Measurements from ENCODE around the gene CCZ1.
"Not testable (repeated sequence)": the region's sequence is repeated elsewhere in the genome, so short reads cannot be mapped to it uniquely, and the experiment has no call there.

CCZ1 gene

DNA sequence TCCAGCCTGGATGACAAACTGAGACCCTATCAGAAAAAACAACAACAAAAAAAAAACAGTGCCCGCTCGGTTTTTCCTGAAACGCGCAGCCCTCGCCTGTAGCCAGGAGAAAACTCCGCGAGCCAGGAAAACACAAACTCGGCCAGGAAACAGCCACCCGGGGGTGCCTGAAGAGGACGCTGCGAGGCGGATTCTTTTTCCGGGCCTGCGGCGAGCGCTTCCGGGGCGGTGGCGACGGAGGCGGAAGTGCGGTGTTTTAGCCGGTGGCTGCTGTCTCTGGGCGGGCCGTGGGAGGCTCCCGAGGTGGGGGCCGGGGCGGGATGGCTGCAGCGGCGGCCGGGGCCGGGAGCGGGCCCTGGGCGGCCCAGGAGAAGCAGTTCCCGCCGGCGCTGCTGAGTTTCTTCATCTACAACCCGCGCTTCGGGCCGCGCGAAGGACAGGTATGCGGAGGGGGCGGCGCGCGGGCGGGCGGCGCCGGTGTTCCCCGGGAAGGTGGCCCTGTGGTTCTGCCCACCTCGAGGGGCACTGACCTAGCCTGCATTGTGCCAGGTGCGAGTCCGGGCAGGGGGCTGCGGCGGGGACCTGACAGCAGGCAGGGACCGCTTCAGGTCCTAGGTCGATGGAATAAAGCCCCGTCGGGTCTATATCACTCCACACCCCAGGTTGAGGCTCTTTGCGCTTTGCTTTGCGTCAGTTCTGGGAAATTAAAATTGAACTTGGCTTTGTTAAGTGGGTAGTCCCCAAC, at the start of gene CCZ1:
CCZ1 (plus strand) TSS at position 254 of the 745 bp plus-strand sequence; CDS start at position 321, 67 bp downstream.
- DNase-seq, result not testable (repeated sequence)

DNA sequence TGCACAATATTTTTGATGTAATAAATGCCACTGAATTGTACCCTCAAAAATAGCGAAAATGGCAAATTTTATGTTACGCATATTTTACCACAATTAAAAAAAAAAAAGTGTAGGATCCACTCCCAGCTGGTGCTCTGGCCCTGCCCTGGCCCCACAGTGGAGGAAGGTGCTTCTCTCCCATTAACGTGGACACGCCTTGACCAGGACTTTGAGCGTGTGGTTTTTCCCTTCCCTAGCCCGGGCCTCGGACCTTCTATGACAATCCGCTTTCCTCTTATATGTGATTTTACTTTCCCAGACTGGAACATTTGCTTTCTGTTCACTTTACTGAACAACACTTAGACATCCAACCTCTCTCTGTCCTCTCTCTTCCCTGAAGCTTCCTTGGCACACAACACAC, 47.6 kb upstream of the CCZ1 start:
- DNase-seq, result no peak

DNA sequence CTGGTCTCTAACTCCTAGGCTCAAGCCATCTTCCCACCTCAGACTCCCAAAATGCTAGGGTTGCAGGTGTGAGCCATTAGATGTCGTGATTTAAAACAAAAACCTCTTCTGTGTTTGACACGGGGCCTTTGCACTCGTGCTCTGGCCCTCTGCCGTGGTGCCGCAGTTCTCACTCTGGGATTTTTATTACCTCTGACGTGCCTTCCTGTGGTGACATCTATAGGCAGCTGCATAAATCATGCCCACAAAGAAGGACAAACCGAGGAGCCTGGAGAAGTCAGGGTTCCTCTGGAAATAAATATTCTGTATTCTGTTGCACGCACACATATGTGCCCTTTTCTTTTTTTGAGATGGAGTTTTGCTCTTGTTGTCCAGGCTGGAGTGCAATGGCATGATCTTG, 43.8 kb upstream of the CCZ1 start:
- no peak for DNase-seq

DNA sequence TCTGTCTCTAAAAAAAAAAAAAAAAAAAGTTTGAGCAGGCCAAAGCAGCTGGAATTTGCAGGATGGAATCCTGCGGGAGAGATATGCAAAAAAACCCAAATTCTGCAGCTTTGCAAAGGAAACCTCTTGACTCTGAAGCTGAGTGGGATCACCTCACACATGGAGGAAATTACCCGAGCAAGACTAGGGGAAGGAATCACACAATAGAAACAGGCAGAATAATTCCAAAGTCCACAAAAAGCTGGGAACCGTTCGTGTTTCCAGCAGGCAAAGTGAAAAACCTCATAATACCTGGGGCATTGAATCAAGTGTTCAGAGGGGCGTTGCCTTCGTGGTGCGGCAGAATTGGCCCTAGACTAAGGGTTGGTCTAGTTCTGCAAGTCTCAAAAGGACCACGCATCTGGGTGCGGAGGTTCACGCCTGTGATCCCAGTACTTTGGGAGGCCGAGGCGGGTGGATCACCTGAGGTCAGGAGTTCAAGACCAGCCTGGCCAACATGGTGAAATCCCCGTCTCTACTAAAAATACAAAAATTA, 41.4 kb upstream of the CCZ1 start:
- DNase-seq, result not testable (repeated sequence)

DNA sequence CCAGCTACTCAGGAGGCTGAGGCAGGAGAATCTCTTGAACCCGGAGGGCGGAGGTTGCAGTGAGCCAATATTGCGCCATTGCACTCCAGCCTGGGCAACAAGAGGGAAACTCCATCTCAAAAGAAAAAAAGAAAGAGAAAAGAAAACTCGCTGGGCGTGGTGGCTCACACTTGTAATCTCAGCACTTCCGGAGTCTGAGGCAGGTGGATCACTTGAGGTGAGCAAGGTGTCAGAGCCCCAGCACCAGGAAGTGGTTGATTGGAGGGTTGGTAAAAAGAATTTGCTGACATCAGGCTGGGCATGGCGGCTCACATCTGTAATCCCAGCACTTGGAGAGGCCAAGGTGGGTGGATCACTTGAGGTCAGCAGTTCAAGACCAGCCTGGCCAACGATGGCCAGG, 40.0 kb upstream of the CCZ1 start:
- DNase-seq, result not testable (repeated sequence)

DNA sequence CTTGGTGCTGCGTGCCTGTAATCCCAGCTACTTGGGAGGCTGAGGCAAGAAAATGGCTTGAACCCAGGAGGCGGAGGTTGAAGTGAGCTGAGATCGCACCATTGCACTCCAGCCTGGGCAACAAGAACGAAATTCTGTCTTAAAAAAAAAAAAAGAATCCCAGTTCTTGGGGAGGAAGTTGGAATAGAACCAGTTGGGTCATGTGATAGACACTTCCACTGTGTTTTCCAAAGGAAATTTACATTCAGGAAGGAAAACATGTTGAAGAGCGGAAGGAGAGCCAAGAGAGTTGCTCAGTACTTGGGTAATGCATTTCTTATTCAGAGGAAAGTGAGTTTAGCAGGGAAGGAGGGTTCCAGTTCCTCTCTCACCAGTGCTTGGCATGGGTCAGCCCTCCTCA, 37.3 kb upstream of the CCZ1 start:
- not testable (repeated sequence) for DNase-seq

DNA sequence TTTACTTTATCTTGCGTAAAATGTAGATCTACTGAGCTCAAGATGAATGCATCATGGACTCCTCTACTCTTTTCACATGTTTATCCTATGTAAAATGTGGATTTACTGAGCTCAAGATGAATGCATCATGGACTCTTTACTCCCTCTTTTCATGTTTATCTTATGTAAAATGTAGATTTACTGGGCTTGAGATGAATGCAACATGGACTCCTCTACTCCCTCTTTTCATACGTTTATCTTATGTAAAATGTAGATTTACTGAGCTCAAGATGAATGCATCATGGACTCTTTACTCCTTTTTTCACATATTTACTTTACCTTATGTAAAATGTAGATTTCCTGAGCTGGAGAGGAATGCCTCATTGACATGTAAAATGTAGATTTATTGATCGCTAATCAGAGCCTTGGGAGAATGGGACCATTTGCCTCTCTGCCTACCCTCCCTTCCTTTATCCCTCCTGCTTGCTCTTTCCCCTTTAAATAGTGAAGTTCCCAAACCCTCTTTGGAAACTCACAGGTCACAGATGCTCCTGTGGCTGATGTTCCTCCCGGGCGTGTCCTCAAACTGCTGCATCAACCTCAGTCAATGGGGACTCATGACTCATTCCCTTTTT, 35.7 kb upstream of the CCZ1 start:
- DNase-seq, result not testable (repeated sequence)

DNA sequence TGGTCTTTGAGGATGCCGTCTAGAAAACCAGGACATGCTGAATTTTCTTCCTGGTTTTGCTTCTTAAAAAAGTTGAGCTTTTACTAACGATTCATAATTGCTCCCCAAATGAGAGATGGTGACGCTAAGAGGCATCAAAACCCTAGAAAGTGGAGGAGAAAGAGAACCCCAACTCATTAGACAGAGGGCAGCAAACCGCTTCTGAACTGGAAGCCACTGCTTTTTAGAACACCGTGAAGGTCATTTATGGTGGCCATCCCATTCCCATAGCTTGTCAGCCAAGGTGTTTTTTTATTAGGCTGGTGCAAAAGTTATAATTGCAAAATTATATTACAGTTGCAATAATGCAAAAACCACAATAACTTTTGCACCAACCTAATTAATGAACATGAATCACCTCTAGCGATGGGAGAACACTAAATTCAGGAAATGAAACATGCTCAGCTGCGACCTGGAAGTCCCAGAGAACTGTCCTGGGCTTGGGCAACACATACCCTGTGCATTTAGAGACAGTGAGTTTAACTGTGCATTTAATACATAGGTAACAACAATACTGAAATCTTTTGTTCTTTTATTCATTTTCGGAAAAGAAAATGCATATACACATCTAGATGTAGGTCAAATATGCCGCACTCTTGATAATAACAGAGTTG, 33.1 kb upstream of the CCZ1 start:
- DNase-seq, result not testable (repeated sequence)

DNA sequence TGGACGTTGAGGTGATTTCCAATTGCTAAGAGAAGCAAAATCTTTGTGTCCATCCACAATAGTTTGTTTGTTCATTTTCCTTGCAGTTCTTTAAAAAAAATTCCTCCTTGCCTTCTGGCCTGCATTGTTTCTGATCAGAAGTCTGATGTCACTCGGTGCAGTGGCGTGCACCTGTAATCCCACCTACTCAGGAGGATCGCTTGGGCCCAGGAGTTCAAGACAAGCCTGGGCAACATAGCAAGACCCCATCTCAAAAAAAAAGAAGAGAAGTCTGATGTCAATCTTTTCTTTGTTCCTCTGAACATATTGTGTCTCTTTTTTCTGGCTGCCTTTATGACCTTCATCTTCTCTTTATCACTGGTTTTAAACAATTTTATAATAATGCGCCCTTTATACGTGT, 31.5 kb upstream of the CCZ1 start:
- no peak for DNase-seq

DNA sequence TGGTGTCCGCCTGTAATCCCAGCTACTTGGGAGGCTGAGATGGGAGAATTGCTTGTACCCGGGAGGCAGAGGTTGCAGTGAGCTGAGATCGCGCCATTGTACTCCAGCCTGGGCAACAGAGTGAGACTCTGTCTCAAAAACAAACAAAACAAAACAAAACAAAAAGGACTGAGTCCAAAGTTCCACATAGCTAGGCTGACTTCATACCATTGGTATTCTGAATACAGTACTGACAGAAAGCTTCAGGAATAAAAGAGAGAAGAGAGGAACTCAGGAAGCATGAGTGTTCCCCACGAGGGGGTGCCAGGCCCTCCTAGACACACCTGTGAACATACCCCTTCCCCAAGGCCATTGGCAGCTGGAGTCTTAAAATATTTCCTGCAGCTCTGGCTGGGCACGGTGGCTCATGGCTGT, 29.6 kb upstream of the CCZ1 start:
- DNase-seq, result not testable (repeated sequence)

DNA sequence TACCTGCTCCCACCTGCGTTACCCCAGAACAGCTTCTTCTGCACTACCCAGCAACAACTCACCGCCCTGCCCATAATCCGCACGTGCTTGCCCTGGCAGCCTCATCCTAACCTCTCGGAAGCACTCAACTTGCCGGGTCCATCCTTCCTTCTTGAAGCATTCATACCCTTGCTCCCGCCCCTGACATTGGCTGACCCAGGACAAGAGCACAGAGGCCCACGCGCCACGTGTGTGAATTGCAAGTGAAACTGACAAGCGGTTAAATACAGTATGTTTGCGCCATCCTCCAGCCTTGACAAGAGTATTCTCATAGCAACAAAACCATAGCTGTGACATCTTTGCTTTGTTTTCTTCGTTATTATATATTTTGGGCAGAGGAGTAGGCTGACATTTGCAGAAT, 28.8 kb upstream of the CCZ1 start:
- DNase-seq, result no peak

DNA sequence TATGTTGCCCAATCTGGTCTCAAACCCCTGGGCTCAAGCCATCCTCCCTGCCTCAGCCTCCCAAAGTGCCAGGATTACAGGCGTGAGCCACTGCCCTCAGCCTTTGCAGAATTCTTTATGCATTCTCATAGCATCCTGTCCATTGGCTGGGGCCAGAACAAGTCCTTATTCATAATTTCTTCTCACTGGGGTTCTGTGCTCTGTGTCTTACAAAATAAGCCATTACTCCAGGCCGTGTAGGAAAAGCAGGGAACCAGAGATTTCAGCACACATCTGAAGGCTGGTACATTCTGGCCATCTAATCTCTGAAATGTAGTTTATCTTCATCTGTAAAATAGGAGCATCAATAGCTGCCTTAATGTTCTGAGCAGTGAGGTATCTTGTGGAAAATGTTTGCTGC, 28.2 kb upstream of the CCZ1 start:
- no peak for DNase-seq

DNA sequence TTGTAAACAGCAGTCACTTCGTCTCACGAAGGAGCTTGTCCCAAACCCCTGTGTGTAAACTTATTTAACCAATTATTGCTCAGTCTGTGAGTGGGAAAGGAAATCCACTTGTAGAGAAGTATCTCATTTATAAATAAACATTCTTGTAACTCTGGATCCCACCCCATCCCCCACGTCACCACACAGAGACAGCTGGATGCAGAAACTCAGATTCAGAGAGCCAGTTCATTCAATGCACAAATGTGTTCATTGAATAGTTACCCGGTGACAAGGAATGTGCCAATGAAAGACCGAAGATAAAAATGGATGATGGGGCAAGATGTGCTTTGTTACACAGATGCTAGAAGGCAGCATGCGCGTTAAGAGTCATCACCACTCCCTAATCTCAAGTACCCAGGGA, 26.2 kb upstream of the CCZ1 start:
- no peak for DNase-seq

DNA sequence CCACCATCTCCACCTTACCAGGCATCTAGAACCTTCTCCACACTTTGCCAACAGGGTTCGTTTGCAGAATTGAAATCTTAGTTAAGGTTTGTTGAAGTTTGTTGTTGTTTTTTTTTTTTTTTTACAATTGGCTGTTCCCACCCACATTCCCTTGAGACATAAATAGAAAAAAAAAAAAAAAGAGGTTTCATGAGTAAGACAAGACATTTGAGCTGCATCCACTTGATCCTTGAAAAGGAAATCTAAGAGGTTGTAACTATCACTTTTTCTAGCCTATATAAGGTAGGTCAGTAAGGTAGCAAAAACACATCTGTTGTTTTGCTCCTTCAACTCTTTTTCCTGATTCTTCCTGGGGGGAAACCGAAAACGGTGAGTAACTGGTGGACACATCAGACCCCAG, 18.9 kb upstream of the CCZ1 start:
- not testable (repeated sequence) for DNase-seq

DNA sequence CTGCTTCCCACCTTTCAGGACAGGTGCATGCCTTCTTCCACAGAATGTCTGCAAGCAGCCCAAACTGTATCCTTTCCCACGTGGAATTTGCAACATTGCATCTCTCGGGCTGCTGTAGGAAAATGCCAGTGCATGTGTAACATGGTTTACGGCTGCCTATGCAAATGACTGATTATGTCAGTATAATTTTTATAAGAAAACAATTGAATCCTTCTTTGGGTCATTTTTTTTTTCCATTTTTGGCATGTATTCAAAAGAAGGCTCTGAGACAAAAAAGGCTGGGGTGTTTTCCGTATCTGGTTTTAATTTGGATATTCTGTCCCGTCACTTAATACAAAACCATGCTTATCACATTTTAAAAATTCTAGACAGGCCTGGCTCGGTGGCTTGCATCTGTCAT, 18.4 kb upstream of the CCZ1 start:
- not testable (repeated sequence) for DNase-seq

DNA sequence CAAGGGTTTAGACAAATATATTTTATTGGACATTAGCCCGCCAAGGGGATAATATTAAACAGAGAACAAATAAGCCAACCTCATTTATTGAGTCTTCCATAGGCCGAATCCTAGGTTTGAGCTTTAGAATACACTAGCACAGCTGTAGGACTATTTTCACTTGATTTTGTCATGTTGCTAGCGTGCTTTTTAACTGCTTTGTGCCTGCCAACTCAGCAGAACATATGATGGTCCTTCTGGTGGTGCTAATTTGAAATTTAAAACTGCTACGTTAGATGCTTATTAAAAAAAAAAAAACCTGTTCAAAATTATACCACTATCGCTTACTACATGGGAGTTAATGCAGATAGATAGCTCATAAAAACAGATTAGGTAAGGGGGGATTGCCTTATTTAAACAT, 14.1 kb upstream of the CCZ1 start:
- DNase-seq, result not testable (repeated sequence)

DNA sequence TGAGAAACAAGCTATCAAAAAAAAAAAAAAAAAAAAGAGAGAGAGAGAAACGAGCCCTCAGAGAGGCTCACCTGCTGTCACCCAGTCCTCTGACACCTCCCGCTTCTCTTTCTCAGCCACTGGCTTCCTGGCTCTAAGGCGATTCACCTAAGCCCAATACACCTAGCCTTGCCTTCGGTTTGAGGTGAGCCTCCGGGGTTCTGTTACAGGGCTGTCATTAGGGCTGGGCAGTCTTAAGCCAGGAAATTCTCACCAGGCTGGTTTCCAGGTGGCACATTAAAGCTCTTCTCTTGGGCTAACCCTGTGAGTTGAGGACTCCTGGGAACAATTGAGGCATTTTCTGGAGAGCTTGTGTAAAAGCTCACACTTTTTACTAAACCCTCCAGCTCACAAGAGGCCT, 10.5 kb upstream of the CCZ1 start:
- not testable (repeated sequence) for DNase-seq

DNA sequence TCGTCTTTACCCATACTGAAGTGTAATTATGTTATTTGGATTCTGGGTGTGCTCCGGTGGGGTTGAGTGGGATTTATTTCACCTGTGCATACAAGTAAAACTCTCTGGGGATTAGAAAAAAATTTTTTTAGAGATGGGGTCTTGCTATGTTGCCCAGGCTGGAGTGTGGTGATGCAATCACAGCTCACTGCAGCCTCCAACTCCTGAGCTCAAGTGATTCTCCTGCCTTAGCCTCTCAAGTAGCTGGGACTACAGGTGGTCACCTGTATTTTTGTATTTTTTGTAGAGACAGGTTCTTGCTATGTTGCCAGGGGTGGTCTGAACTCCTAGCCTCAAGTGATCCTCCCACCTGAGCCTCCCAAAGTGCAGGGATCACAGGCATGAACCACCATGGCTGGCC, 8.3 kb upstream of the CCZ1 start:
- DNase-seq, result not testable (repeated sequence)

DNA sequence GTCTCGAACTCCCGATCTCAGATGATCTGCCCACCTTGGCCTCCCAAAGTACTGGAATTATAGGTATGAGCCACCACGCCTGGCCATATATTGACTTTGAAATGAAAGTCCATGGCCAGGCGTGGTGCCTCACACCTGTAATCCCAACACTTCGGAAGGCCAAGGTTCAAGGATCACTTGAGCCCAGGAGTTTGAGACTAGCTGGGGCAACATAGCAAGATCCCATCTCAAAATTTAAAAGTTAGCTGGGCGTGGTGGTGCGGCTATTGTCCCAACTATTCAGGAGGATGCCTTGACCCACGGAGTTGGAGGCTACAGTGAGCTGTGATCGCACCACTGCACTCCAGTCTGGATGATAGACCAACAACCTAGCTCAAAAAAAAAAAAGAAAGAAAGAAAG, 6.0 kb upstream of the CCZ1 start:
- no peak for DNase-seq

DNA sequence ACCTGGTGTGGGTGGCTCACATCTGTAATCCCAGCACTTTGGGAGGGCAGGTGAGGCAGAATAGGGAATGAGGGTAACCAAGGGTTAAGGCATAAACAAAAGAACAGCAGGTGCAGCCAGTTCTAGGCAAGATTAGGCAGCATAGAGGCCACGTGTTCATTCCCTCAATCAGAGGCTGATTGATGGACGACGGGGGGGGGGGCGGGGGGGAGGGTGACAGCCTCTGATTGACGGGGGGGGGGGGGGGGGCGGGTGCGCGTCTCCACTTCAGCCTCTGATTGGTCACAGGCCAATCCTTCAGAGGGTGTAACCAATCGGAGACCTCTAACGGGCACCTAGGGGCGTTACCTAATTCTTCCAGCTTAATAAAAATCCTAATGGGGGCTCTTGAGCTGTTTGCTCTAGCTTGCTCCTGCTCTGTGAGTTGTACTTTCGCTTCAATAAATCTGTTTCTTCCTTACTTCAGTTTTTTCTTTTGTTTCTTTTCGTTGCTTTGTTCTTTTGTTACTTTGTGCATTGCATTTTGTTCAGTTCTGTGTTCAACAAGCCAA, 1.1 kb upstream of the CCZ1 start:
- DNase-seq, result not testable (repeated sequence)

DNA sequence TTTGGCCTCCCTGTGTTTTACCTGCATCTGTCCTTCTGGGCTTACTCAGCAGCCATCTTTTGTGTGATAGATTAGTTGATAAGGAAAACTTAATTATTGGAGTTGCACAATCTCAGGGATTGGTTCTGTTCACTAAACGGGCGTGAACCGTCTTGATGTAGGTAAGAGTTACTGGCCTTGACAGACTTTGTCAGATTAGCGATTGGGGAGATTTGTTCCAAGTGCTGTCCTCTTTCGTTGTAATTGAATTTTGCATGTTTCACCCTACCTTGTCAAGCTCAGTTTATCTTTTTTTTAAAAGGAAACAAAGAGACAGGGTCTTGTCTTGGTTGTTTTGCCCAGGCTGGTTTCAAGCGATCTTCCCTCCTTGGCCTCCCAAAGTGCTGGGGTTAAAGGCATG, 4.5 kb downstream of the CCZ1 start:
- not testable (repeated sequence) for DNase-seq

DNA sequence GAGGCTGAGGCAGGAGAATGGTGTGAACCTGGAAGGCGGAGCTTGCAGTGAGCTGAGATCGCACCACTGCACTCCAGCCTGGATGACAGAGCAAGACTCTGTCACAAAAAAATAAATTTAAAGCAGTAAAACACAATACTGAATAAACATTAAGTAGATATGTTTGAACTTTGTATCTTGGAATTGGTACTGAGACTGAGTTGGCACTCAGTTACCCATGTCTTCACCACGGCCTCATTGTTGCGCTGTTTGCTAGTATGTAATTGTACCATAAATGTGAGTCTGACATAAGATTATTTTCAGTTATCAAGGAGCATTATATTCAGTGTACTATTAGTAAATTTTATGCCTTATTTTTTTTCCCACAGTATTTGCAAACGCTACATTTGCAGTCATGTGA, 6.2 kb downstream of the CCZ1 start:
- DNase-seq, result not testable (repeated sequence)

DNA sequence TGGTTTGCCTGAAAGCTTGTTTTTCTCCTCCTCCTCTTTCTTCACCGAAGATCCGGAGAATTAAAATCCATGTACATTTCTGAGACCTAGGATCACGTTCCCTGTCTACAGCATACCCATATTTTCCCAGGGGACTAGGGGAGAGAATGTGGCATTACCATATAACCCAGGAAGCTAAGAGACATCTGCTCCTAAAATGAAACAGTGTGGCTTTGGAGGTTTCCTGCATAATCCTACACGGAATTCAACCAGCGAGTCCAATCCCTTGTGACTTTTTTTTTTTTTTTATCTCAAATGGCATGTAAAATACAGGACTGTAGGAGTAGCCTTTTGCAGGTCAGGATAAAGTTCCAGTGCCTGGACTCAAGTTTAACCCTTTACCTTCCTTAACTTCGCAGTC, 10.3 kb downstream of the CCZ1 start:
- not testable (repeated sequence) for DNase-seq

DNA sequence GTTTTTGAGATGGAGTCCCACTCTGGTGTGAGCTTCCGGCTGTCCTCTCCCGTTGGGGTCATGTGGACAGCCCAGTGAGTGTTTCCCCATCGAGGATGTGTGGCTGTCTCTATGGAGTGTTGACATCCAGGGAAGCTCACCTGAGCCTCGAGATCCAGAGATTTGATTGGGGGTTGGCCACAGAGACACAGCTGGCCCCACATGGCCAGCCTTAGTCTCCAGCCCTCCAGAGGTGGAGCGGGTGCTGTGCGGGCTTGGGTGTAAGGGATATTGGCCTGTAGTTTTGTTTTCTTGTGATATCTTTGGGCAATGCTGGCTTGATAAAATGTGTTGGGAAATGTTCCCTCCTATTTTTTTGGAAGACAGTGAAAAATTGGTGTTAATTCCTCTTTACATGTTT, 18.0 kb downstream of the CCZ1 start:
- DNase-seq, result not testable (repeated sequence)
